GM06990 (cell line): ENCODE results near the gene CABLES2.

Source experiments
- DNase-seq: peaks from one replicate; pipeline ENCODE4 v3.0.0-alpha.2; 2011; ENCODE audit not compliant: insufficient read length; ENCODE audit errors: extremely low read depth
- H3K27me3 ChIP-seq: replicated peaks from 2 replicates; pipeline ENCODE4 v1.6.0; 2011; ENCODE audit warnings: low read length; ENCODE audit not compliant: control insufficient read depth, insufficient read depth
- H3K36me3 ChIP-seq: 2 replicates; pipeline ENCODE4 v1.5.1; 2011; ENCODE audit warnings: low read length; ENCODE audit not compliant: control insufficient read depth, insufficient read depth
- H3K4me3 ChIP-seq: replicated peaks from 2 replicates; pipeline ENCODE4 v1.5.1; 2011; ENCODE audit warnings: low read depth, mild to moderate bottlenecking, control low read depth, low read length
- CTCF ChIP-seq: IDR thresholded peaks from 2 replicates; pipeline ENCODE4 v1.5.1; 2011; ENCODE audit warnings: low read length, control low read depth, mild to moderate bottlenecking, inconsistent platforms; ENCODE audit not compliant: insufficient read depth, poor library complexity, severe bottlenecking

CABLES2 gene

GRCh38 chr20:62394248-62395245 is 12.5 kb downstream of the CABLES2 start:
- no peak for TF ChIP-seq CTCF
- DNase-seq, result no peak
- no peaks in the 10 kb centered on the region for H3K27me3 ChIP-seq
- H3K36me3 ChIP-seq, result peaks cover 14% of the 10 kb centered on the region
- no peak overlapping the region for H3K4me3 ChIP-seq

- TF ChIP-seq CTCF, result no peak
- DNase-seq, result no peak
- Histone ChIP-seq H3K36me3 (peaks cover 20% of the 10 kb centered on the region), H3K27me3 (no peaks in the 10 kb centered on the region), H3K4me3 (no peak overlapping the region)
Measured at GRCh38 chr20:62393830-62394229, 13.3 kb downstream of the CABLES2 start.

GRCh38 chr20:62393335-62393665 is 13.8 kb downstream of the CABLES2 start:
- no peaks in the 10 kb centered on the region for H3K27me3 ChIP-seq
- no peak for DNase-seq
- peaks cover 24% of the 10 kb centered on the region for H3K36me3 ChIP-seq
- no peak overlapping the region for H3K4me3 ChIP-seq
- no peak for TF ChIP-seq CTCF

GRCh38 chr20:62392621-62393334 is 14.3 kb downstream of the CABLES2 start:
- H3K36me3 ChIP-seq, result peaks cover 29% of the 10 kb centered on the region
- DNase-seq, result no peak
- TF ChIP-seq CTCF, result no peak

GRCh38 chr20:62392077-62392418 is 15.0 kb downstream of the CABLES2 start:
- no peak overlapping the region for H3K4me3 ChIP-seq
- no peaks in the 10 kb centered on the region for H3K27me3 ChIP-seq
- TF ChIP-seq CTCF, result no peak
- peaks cover 29% of the 10 kb centered on the region for H3K36me3 ChIP-seq
- no peak for DNase-seq

More at GRCh38 chr20:62392621-62393334, 14.3 kb downstream of the CABLES2 start:
- Histone ChIP-seq H3K27me3 (no peaks in the 10 kb centered on the region), H3K4me3 (no peak overlapping the region)
